DOHH2 (cell line): ENCODE results near the gene SLC9A9.
A peak's percentile ranks its signal among the peaks of the same experiment; 100 is the strongest.

Experiments
- H3F3A ChIP-seq: fragments of 200-600 bp; sonication (generic), shearing (Covaris generic); 2 replicates; pipeline ENCODE4 v1.6.0; 2016; ENCODE audit warnings: antibody characterized with exemption, mild to moderate bottlenecking; ENCODE audit not compliant: control insufficient read depth, insufficient read depth
- H3K27ac ChIP-seq: fragments of 200-600 bp; sonication (generic); 2 replicates; pipeline ENCODE4 v1.5.1; 2014; ENCODE audit warnings: low read depth, mild to moderate bottlenecking, low read length, moderate library complexity
- H3K27me3 ChIP-seq: fragments of 200-600 bp; sonication (generic); 2 replicates; pipeline ENCODE4 v1.6.1; 2014; ENCODE audit warnings: mild to moderate bottlenecking, low read length, mixed read lengths; ENCODE audit not compliant: control insufficient read depth
- H3K36me3 ChIP-seq: fragments of 200-600 bp; sonication (generic); 2 replicates; pipeline ENCODE4 v1.6.1; 2014; ENCODE audit warnings: mild to moderate bottlenecking, low read length, moderate library complexity, mixed read lengths; ENCODE audit not compliant: control insufficient read depth
- H3K4me1 ChIP-seq: fragments of 200-600 bp; sonication (generic); 2 replicates; pipeline ENCODE4 v1.6.1; 2014; ENCODE audit warnings: mild to moderate bottlenecking, low read length, mixed read lengths; ENCODE audit not compliant: control insufficient read depth
- H3K4me2 ChIP-seq: fragments of 200-600 bp; sonication (generic); 2 replicates; pipeline ENCODE4 v1.6.0; 2014; ENCODE audit warnings: mild to moderate bottlenecking, low read length, moderate library complexity
- H3K4me3 ChIP-seq: fragments of 200-600 bp; sonication (generic); 2 replicates; pipeline ENCODE4 v1.5.1; 2014; ENCODE audit warnings: mild to moderate bottlenecking, low read length, mixed read lengths
- H3K79me2 ChIP-seq: fragments of 200-600 bp; sonication (generic); 2 replicates; pipeline ENCODE4 v1.6.1; 2014; ENCODE audit warnings: mild to moderate bottlenecking, low read length, mixed read lengths; ENCODE audit not compliant: control insufficient read depth
- H3K9me2 ChIP-seq: fragments of 200-600 bp; sonication (generic); replicated peaks from 2 replicates; pipeline ENCODE4 v1.6.1; 2014; ENCODE audit warnings: mild to moderate bottlenecking, low read length, mixed read lengths; ENCODE audit not compliant: control insufficient read depth
- H3K9me3 ChIP-seq: fragments of 200-600 bp; sonication (generic); 2 replicates; pipeline ENCODE4 v1.6.1; 2014; ENCODE audit warnings: antibody characterized with exemption, low read length, mixed read lengths; ENCODE audit not compliant: control insufficient read depth, insufficient read depth
- H4K20me1 ChIP-seq: fragments of 200-600 bp; sonication (generic); 2 replicates; pipeline ENCODE4 v1.6.0; 2014; ENCODE audit warnings: low read depth, mild to moderate bottlenecking, antibody characterized with exemption, low read length, moderate library complexity; ENCODE audit not compliant: control insufficient read depth, insufficient read depth
- CTCF ChIP-seq: fragments of 200-600 bp; sonication (generic); IDR thresholded peaks from one replicate; pipeline ENCODE4 v1.5.1; 2014; ENCODE audit warnings: antibody characterized with exemption, mild to moderate bottlenecking, low read depth, low read length; ENCODE audit not compliant: poor library complexity, severe bottlenecking
- EZH2phosphoT487 ChIP-seq: fragments of 200-600 bp; sonication (generic); IDR thresholded peaks from 2 replicates; pipeline ENCODE4 v1.6.1; 2017; ENCODE audit warnings: borderline replicate concordance, mild to moderate bottlenecking, antibody characterized with exemption, low read length, moderate library complexity, mixed read lengths

SLC9A9 gene

GRCh38 chr3:143786219-143787191 lies 61.8 kb downstream of the SLC9A9 start:
- no peak overlapping the region for H3K27ac ChIP-seq
- H3K79me2 ChIP-seq, result no peaks in the 10 kb centered on the region
- H3K4me2 ChIP-seq, result 0 out of 2 replicates have a peak overlapping the region, but pooled peaks have one; percentile 11
- 0 out of 2 replicates have a peak, but pooled peaks cover 3% of the 10 kb centered on the region for H3K9me3 ChIP-seq
- no peaks in the 10 kb centered on the region for H3K36me3 ChIP-seq
- H4K20me1 ChIP-seq, result no peaks in the 10 kb centered on the region
- TF ChIP-seq EZH2phosphoT487 (no peak), CTCF (no peak)
- H3K4me1 ChIP-seq, result peaks cover 5% of the 10 kb centered on the region
- no peaks in the 10 kb centered on the region for H3F3A ChIP-seq
- peaks cover 8% of the 10 kb centered on the region for H3K27me3 ChIP-seq
- no peaks in the 10 kb centered on the region for H3K9me2 ChIP-seq
- H3K4me3 ChIP-seq, result no peak overlapping the region

- H3K27ac ChIP-seq, result no peak overlapping the region
- H3F3A ChIP-seq, result no peaks in the 10 kb centered on the region
- H3K4me2 ChIP-seq, result no peak overlapping the region
- H3K9me3 ChIP-seq, result 0 out of 2 replicates have a peak, but pooled peaks cover 1% of the 10 kb centered on the region
- no peaks in the 10 kb centered on the region for H3K36me3 ChIP-seq
- TF ChIP-seq EZH2phosphoT487, result no peak
- no peak for TF ChIP-seq CTCF
- no peaks in the 10 kb centered on the region for H4K20me1 ChIP-seq
- peaks cover 5% of the 10 kb centered on the region for H3K4me1 ChIP-seq
- no peaks in the 10 kb centered on the region for H3K79me2 ChIP-seq
- H3K4me3 ChIP-seq, result no peak overlapping the region
- no peaks in the 10 kb centered on the region for H3K9me2 ChIP-seq
- H3K27me3 ChIP-seq, result peaks cover 8% of the 10 kb centered on the region
Measured at GRCh38 chr3:143784446-143784845, 63.8 kb downstream of the SLC9A9 start.

GRCh38 chr3:143783851-143784370 lies 64.4 kb downstream of the SLC9A9 start:
- Histone ChIP-seq H3K79me2 (no peaks in the 10 kb centered on the region), H4K20me1 (no peaks in the 10 kb centered on the region), H3K36me3 (no peaks in the 10 kb centered on the region)

More at GRCh38 chr3:143783851-143784370, 64.4 kb downstream of the SLC9A9 start:
- no peaks in the 10 kb centered on the region for H3K9me2 ChIP-seq
- peaks cover 5% of the 10 kb centered on the region for H3K4me1 ChIP-seq
- no peak overlapping the region for H3K4me2 ChIP-seq
- TF ChIP-seq EZH2phosphoT487 (no peak), CTCF (no peak)
- H3K27me3 ChIP-seq, result peaks cover 8% of the 10 kb centered on the region
- H3K4me3 ChIP-seq, result no peak overlapping the region
- H3K9me3 ChIP-seq, result no peaks in the 10 kb centered on the region
- no peaks in the 10 kb centered on the region for H3F3A ChIP-seq
- no peak overlapping the region for H3K27ac ChIP-seq
